Adrenal gland (tissue), 12 donors: ENCODE data around the gene DIP2A. TPM values are rescaled to one million over a fixed set of nuclear protein-coding genes. Genes with fewer than 3 reads are reported as not detected.
A peak's percentile ranks its signal among the peaks of the same experiment; 100 is the strongest.

Experiments used
- DNase-seq, 7 donors: peaks; one replicate each; pipeline ENCODE4 v3.0.0-alpha.2; 2019 to 2020
- H3K27ac ChIP-seq, 5 donors: fragments of 200-600 bp; sonication (generic) in 4 of 5; 1 replicate in 3 of 5; 2 replicates in 2 of 5; pipeline versions ENCODE4 v1.5.1 to v1.8.0; 2016 to 2020; ENCODE audit warnings: mild to moderate bottlenecking in 1 of 5
- H3K27me3 ChIP-seq: fragments of 200-600 bp; 2 replicates; pipeline ENCODE4 v1.8.0; 2021
- H3K36me3 ChIP-seq, 2 donors: fragments of 200-600 bp; replicated peaks in 1 of 2; 1 replicate in 1 of 2; 2 replicates in 1 of 2; pipeline versions ENCODE4 v1.5.1 to v1.8.0; 2018 to 2022
- H3K4me1 ChIP-seq, 2 donors: fragments of 200-600 bp; replicated peaks in 1 of 2; 1 replicate in 1 of 2; 2 replicates in 1 of 2; pipeline versions ENCODE4 v1.5.1 to v1.8.0; 2018 to 2021
- H3K4me3 ChIP-seq, 4 donors: fragments of 200-600 bp; sonication (generic) in 3 of 4; one replicate each; pipeline ENCODE4 v1.5.1; 2016 to 2018
- H3K9me3 ChIP-seq, 3 donors: fragments of 200-600 bp; sonication (generic) in 1 of 3; replicated peaks in 1 of 3; 1 replicate in 2 of 3; 2 replicates in 1 of 3; pipeline versions ENCODE4 v1.5.1 to v1.8.0; 2016 to 2021
- POLR2A ChIP-seq, 2 donors: fragments of 450-650 bp; IDR thresholded peaks; one replicate each; pipeline ENCODE4 v1.6.1; 2017; ENCODE audit warnings: antibody characterized with exemption in 2 of 2, mild to moderate bottlenecking in 2 of 2, moderate library complexity in 1 of 2
- WGBS, 4 donors: extraction: QIAGEN DNeasy Blood & Tissue Kit in 2 of 4; methylation state at CpG; one replicate each; pipeline versions ENCODE4 v1.1.5 to v1.1.7; 2013 to 2017; 5-methylcytosine and 5-hydroxymethylcytosine counted together
- intact Hi-C, 2 donors: fragments of 100-400 bp; cut with DNase I; formaldehyde crosslinking; loops; one replicate each; pipeline versions ENCODE4 v1.14.1 to v1.15.0; 2022 to 2023
- polyA plus RNA-seq, 3 donors: library from polyadenylated mRNA; stranded (reverse); fragments of 200-250 nt in 2 of 3; fragments of 350-450 nt in 1 of 3; fragmentation: Illumina TruSeq in 1 of 3; extraction: RNeasy Lipid Tissue Mini Kit (QIAGEN cat#74804) in 1 of 3; gene quantifications; one replicate each; pipeline ENCODE4 v1.2.3, GENCODE V29; 2013 to 2014
- total RNA-seq, 9 donors: library from RNA; depleted of rRNA in 4 of 9; stranded (reverse); fragments of >200 nt in 4 of 9; fragments of 120-200 nt in 1 of 9; fragmentation: NEBNext Ultra II Directional in 1 of 9; extraction: Animal tissue kit (Norgen Biotek cat#: 25700) in 1 of 9; gene quantifications; one replicate each; pipeline versions ENCODE4 v1.1.0 to v1.2.4, GENCODE V29; 2013 to 2023
- TF ChIP-seq, protein P1 (sequence below), 6 experiments: fragments of 450-650 bp in 4 of 6; fragments of 200-600 bp in 2 of 6; sonication (generic) in 1 of 6; IDR thresholded peaks; 1 replicate in 5 of 6; 2 replicates in 1 of 6; pipeline versions ENCODE4 v1.5.1 to v1.8.0; 2016 to 2021; ENCODE audit warnings: antibody characterized with exemption in 6 of 6, mild to moderate bottlenecking in 2 of 6, moderate library complexity in 1 of 6
- donor health status: healthy with polysubstance abuse.
- donor health status: Bipolar disorder and iron deficiency.
- donor health status: DM: yes; HTN: yes; CAD: no.
- donor health status: DM: no; HTN: no; CAD: no.
- donor health status: DM: no; HTN: no; CAD: no.
- donor health status: DM: yes; HTN: yes; CAD: no.

Gene DIP2A
- total and polyA plus RNA-seq, 12 donors = 22.0 to 61.7 (median 35.4) TPM

GRCh38 chr21:46456750-46457149 lies 1.9 kb upstream of the DIP2A start:
- H3K9me3 ChIP-seq = no peaks in the 10 kb centered on the region
- intact Hi-C loops = no loop called here
- TF ChIP-seq, protein P1, sequence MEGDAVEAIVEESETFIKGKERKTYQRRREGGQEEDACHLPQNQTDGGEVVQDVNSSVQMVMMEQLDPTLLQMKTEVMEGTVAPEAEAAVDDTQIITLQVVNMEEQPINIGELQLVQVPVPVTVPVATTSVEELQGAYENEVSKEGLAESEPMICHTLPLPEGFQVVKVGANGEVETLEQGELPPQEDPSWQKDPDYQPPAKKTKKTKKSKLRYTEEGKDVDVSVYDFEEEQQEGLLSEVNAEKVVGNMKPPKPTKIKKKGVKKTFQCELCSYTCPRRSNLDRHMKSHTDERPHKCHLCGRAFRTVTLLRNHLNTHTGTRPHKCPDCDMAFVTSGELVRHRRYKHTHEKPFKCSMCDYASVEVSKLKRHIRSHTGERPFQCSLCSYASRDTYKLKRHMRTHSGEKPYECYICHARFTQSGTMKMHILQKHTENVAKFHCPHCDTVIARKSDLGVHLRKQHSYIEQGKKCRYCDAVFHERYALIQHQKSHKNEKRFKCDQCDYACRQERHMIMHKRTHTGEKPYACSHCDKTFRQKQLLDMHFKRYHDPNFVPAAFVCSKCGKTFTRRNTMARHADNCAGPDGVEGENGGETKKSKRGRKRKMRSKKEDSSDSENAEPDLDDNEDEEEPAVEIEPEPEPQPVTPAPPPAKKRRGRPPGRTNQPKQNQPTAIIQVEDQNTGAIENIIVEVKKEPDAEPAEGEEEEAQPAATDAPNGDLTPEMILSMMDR (IDR thresholded peaks at IDR 0.05) = no peak
- TF ChIP-seq POLR2A (IDR thresholded peaks at IDR 0.05) = no peak
- WGBS, 4 donors = 83 to 91% (median 88%) methylated on average over 4 of the region's 4 CpGs
- DNase-seq = no peak
- H3K36me3 ChIP-seq = no peaks in the 10 kb centered on the region
- peaks cover 54 to 61% of the 10 kb centered on the region in 2 donors for H3K4me1 ChIP-seq
- H3K4me3 ChIP-seq = no peak overlapping the region
- no peaks in the 10 kb centered on the region for H3K27me3 ChIP-seq
- H3K27ac ChIP-seq = peak overlapping the region in 3 of 5 donors; percentile 27 to 89 (median 82)

GRCh38 chr21:46457801-46458314 lies 833 bp upstream of the DIP2A start:
- DNase-seq = peak; percentile 44 to 79 (median 59)
- intact Hi-C loops = no loop called here
- TF ChIP-seq POLR2A (IDR thresholded peaks at IDR 0.05) = no peak
- TF ChIP-seq, protein P1 (IDR thresholded peaks at IDR 0.05) = no peak

DNA sequence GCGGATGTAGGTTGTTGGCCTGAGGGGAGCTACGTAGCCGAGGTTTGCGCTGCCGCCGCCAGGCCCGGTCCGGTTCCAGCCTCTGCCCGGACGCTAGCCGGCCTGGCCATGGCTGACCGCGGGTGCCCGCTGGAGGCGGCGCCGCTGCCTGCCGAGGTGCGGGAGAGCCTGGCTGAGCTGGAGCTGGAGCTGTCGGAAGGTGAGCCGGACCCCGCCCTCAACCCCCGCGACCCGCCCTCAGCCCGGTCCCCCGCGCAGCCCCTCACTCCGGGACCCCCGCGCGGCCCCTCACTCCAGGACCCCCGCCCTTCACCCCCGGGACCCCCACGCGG lies 299 bp downstream of the DIP2A start:
- Histone ChIP-seq H3K27ac (peak overlapping the region in 4 of 5 donors; percentile 63 to 97 (median 83)), H3K9me3 (no peaks in the 10 kb centered on the region), H3K4me3 (peak overlapping the region; percentile 48 to 97 (median 81)), H3K36me3 (no peaks in the 10 kb centered on the region), H3K27me3 (no peaks in the 10 kb centered on the region), H3K4me1 (peaks cover 42 to 61% of the 10 kb centered on the region in 2 donors)
- no peak for DNase-seq
- intact Hi-C loops = no loop called here
- TF ChIP-seq, protein P1 (IDR thresholded peaks at IDR 0.05) = peak in 1 of 6 experiments; percentile 41
- peak in 1 of 2 donors; percentile 47 for TF ChIP-seq POLR2A (IDR thresholded peaks at IDR 0.05)
- 0 to 1% (median 0%) methylated on average over 11 to 36 of the region's 36 CpGs; no CpG with 5 or more reads in 1 of the 4 donors for WGBS, 4 donors

More at GRCh38 chr21:46457801-46458314, 833 bp upstream of the DIP2A start:
- H3K36me3 ChIP-seq = no peaks in the 10 kb centered on the region
- WGBS, 4 donors = 1 to 4% (median 2%) methylated on average over 13 to 30 of the region's 30 CpGs
- no peaks in the 10 kb centered on the region for H3K27me3 ChIP-seq
- peaks cover 47 to 69% of the 10 kb centered on the region in 2 donors for H3K4me1 ChIP-seq
- no peaks in the 10 kb centered on the region for H3K9me3 ChIP-seq
- peak overlapping the region; percentile 86 to 97 (median 91) for H3K27ac ChIP-seq
- H3K4me3 ChIP-seq = peak overlapping the region in 3 of 4 donors; percentile 43 to 97 (median 71)

DNA sequence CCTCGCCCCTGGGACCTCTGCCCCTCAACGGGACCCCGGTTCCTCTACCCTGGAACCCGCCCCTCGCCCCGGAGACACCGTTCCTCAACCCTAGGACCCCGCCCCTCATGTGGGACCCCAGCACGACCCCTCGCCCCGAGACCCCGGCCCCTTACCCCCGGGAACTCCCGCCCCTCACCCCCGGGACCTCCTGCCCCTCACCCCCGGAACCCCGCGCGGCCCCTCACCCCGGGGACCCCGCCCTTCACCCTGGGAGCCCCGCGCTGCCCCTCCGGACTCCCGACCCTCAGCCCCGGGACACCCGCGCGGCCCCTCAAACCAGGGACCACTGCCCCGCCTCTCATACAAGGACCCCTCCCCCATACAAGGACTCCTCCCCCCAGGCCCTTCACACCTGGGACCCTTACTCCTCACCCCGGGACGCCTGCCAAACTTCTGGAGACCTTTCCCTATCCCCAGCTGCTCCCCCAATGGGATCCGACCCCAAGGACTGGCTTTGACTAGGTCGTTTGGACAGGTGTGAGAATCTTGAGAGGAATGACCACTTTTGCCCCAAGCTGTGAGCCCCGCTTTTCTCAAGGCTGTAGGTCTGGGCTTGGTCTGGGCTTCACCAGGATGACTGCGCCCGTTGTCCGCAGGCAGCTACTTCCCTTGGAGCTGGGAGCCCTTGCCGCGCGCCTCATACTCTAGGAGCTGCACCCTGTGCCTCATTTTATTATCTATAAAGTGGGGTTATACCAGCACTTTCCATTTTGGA lies 843 bp downstream of the DIP2A start:
- TF ChIP-seq, protein P1 (IDR thresholded peaks at IDR 0.05) = no peak
- peak in 1 of 2 donors; percentile 50 for TF ChIP-seq POLR2A (IDR thresholded peaks at IDR 0.05)
- DNase-seq = peak; percentile 50 to 77 (median 67)
- WGBS, 4 donors = 0 to 4% (median 2%) methylated on average over 4 to 41 of the region's 41 CpGs
- Histone ChIP-seq H3K27ac (peak overlapping the region in 4 of 5 donors; percentile 63 to 97 (median 83)), H3K4me1 (peaks cover 37 to 56% of the 10 kb centered on the region in 2 donors), H3K27me3 (no peaks in the 10 kb centered on the region), H3K36me3 (no peaks in the 10 kb centered on the region), H3K4me3 (peak overlapping the region in 3 of 4 donors; percentile 75 to 97 (median 96)), H3K9me3 (no peaks in the 10 kb centered on the region)
- intact Hi-C loops = no loop called here
